Natural killer cell treated with Interleukin-12 subunit alpha and Interleukin-12 subunit beta and Interleukin-15 and Interleukin-18, amount 100 ng/mL, for 72 hours (primary cell): ENCODE data around the gene EMP3. TPM values are rescaled to one million over a fixed set of nuclear protein-coding genes. Genes with fewer than 3 reads are reported as not detected.

Experiments used
- ATAC-seq, 2 donors: fragments of 150-1000 bp; cut with Tn5 transposase in 1 of 2; sonication (Bioruptor Pico), chemical (Tn5 transposase) in 1 of 2; 2 replicates each; pipeline ENCODE4 v1.10.0; 2021
- DNase-seq: peaks from one replicate; pipeline ENCODE4 v3.0.0; 2022; ENCODE audit warnings: low spot score
- H3K27ac Mint-ChIP-seq, 2 donors: 1 replicate in 1 of 2; 2 replicates in 1 of 2; pipeline ENCODE4 v1.8.0; 2022; ENCODE audit warnings: mixed read lengths in 2 of 2, mild to moderate bottlenecking in 1 of 2, moderate library complexity in 1 of 2
- H3K27me3 Mint-ChIP-seq, 2 donors: 1 replicate in 1 of 2; 2 replicates in 1 of 2; pipeline ENCODE4 v1.8.0; 2022; ENCODE audit warnings: mixed read lengths in 2 of 2
- H3K36me3 Mint-ChIP-seq: one replicate; pipeline ENCODE4 v1.8.0; 2022; ENCODE audit warnings: mixed read lengths
- H3K4me1 Mint-ChIP-seq, 2 donors: 1 replicate in 1 of 2; 2 replicates in 1 of 2; pipeline ENCODE4 v1.8.0; 2022; ENCODE audit warnings: low read depth in 2 of 2, mixed read lengths in 2 of 2, mild to moderate bottlenecking in 1 of 2
- H3K4me3 Mint-ChIP-seq: one replicate; pipeline ENCODE4 v1.8.0; 2022; ENCODE audit warnings: mixed read lengths
- H3K9me3 Mint-ChIP-seq: 2 replicates; pipeline ENCODE4 v1.8.0; 2022; ENCODE audit warnings: mixed read lengths
- total RNA-seq, 2 donors: library from RNA; stranded (reverse); gene quantifications; one replicate each; pipeline ENCODE4 v1.2.3, GENCODE V29; 2022

EMP3 gene
- total RNA-seq, 2 donors from 2014 or later = 99.4 to 157 TPM

DNA sequence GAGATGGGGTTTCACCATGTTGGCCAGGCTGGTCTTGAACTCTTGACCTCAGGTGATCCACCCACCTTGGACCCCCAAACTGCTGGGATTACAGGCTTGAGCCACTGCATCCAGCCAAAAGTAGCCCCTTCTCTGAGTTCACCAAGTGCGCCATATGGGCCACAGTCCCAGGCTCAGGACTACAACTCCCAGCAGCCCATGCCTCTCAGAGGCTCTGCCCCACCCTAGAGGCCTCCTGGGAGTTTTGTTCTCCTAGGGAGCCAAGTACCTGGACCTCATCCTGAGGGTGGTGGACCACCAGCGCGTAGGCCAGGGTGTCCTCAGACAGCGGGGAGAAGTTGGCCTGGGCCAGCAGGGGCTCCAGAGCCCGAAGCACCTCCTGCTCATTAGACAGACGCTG is 19.5 kb downstream of the EMP3 start:
- Mint-ChIP-seq H3K4me1 (peaks cover 0 to 4% of the 10 kb centered on the region in 2 donors), H3K27me3 (no peaks in the 10 kb centered on the region), H3K9me3 (no peaks in the 10 kb centered on the region), H3K27ac (no peak overlapping the region), H3K36me3 (no peaks in the 10 kb centered on the region), H3K4me3 (no peak overlapping the region)
- no peak for DNase-seq
- peak in 1 of 2 donors; percentile 46 for ATAC-seq

DNA sequence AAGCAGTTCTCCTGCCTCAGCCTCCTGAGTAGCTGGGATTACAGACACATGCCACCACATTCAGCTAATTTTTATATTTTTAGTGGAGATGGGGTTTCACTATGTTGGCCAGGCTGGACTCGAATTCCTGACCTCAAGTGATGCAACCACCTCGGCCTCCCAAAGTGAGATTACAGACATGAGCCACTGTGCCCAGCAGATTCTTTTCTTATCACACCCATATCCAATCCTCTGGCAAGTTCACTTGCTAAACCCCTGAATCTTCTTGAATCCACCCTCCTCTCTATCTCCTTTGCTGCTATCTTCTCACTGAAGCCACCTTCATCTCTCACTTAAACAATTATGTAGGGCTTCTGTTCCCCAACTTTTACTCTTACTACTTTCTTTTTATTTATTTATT is 20.8 kb downstream of the EMP3 start:
- ATAC-seq (no peak), DNase-seq (no peak)
- H3K4me1 Mint-ChIP-seq = peaks cover 2 to 7% of the 10 kb centered on the region in 2 donors
- H3K27ac Mint-ChIP-seq = peak overlapping the region in 1 of 2 donors; percentile 20
- no peaks in the 10 kb centered on the region for H3K27me3 Mint-ChIP-seq
- H3K9me3 Mint-ChIP-seq = no peaks in the 10 kb centered on the region
- no peak overlapping the region for H3K4me3 Mint-ChIP-seq
- no peaks in the 10 kb centered on the region for H3K36me3 Mint-ChIP-seq

DNA sequence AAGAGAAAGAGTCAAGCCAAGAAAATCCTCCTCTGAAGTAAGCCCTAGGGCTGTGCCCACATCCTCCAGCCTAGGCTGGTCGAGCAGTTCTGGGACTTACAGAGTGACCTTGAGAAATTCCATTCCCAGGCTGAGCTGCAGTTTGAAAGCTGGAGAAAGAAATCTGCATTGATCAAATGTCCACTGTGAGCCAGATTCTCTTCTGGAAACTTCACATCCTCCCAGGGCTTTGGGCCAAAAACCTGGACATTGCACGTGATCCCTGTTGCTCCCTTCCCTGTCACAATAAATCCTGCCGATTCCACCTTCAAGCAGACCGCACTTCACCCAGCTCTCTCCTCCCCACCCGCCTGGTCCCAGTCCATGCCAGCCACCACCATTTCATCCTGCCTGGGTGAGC is 22.7 kb downstream of the EMP3 start:
- no peak for ATAC-seq
- H3K27me3 Mint-ChIP-seq = no peaks in the 10 kb centered on the region

DNA sequence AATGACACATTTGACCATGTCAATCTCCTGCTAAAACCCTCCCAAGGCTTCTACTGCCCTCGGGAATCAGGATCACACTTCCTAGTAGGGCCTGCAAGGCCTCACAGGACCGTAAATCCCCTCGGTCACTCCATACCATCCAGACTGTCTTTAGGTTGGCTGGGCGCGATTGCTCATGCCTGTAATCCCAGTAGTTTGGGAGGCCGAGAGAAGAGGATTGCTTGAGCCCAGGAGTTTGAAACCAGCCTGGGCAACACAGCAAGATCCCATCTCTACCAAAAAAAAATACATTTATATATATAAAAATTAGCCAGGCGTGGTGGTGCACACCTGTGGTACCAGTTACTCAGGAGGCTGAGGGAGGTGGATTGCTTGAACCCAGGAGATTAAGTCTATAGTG is 23.4 kb downstream of the EMP3 start:
- Mint-ChIP-seq H3K4me3 (no peak overlapping the region), H3K9me3 (no peaks in the 10 kb centered on the region), H3K4me1 (peaks cover 7 to 11% of the 10 kb centered on the region in 2 donors), H3K36me3 (no peaks in the 10 kb centered on the region), H3K27me3 (no peaks in the 10 kb centered on the region), H3K27ac (no peak overlapping the region)
- ATAC-seq (no peak), DNase-seq (no peak)

More for the DNA sequence above, 22.7 kb downstream of the EMP3 start:
- Mint-ChIP-seq H3K27ac (no peak overlapping the region), H3K4me3 (no peak overlapping the region), H3K36me3 (no peaks in the 10 kb centered on the region), H3K9me3 (no peaks in the 10 kb centered on the region), H3K4me1 (peaks cover 7 to 11% of the 10 kb centered on the region in 2 donors)
- DNase-seq = no peak

DNA sequence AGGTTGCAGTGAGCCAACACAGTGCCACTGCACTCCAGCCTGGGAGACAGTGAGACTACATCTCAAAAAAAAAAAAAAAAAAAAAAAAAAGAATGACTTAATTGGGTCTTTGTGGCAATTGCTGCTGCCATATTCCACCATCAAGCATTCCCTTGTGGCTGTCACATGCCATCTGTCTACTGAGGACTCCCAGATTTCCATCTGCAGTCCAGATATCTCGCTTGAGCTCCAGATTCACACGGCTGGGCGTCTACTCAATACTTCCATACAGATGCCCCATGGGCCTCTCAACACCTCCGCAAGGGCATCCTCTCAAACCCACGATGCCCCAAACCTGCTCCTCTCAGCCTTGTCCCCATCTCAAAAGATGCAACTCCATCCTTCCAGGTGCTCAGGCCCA is 25.5 kb downstream of the EMP3 start:
- Mint-ChIP-seq H3K4me3 (no peak overlapping the region), H3K9me3 (no peaks in the 10 kb centered on the region), H3K27me3 (no peaks in the 10 kb centered on the region), H3K27ac (no peak overlapping the region), H3K36me3 (no peaks in the 10 kb centered on the region), H3K4me1 (peaks cover 7 to 11% of the 10 kb centered on the region in 2 donors)
- DNase-seq (no peak), ATAC-seq (no peak)

DNA sequence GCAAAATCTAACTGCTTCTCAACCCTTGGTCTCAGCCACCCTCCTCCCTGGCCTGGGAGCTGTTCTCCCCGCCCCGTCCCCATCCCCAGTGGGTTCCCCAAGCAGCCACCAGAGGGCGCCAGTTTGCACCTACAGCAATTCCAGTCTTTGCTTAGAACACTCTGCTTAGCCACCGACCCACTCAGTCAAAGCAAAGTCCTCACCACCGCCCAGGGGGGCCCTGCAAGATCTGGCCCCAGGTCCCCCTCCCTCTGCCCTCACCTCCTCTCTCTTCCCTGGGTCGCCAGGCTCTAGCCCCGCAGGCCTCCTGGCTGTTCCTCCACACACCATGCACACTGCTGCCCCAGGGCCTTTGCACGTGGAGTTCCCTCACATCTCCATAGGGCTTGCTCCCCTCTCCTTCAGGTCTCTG is 26.0 kb downstream of the EMP3 start:
- Mint-ChIP-seq H3K4me1 (peaks cover 7 to 11% of the 10 kb centered on the region in 2 donors), H3K36me3 (no peaks in the 10 kb centered on the region), H3K9me3 (no peaks in the 10 kb centered on the region), H3K4me3 (no peak overlapping the region), H3K27me3 (no peaks in the 10 kb centered on the region), H3K27ac (no peak overlapping the region)
- peak; percentile 81 to 88 for ATAC-seq
- peak; percentile 84 for DNase-seq

DNA sequence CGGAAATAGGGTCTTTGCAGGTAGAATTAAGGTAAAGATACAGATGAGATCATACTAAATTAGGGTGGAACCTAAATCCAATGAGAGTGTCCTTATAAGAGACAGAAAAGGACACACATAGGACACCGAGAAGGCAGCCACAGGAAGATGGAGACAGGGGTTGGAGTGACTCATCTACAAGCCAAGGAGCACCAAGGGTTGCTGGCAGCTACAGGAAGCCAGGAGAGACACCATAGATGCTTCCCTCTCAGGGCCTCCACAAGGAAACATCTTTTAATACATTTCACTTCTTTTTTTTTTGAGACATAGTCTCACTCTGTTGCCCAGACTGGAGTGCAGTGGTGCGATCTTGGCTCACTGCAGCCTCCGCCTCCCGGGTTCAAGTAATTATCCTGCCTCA is 28.3 kb downstream of the EMP3 start:
- no peak overlapping the region for H3K4me3 Mint-ChIP-seq
- no peaks in the 10 kb centered on the region for H3K27me3 Mint-ChIP-seq
- H3K9me3 Mint-ChIP-seq = no peaks in the 10 kb centered on the region
- no peak for DNase-seq
- ATAC-seq = no peak
- H3K27ac Mint-ChIP-seq = no peak overlapping the region
- peaks cover 7% of the 10 kb centered on the region in 2 donors for H3K4me1 Mint-ChIP-seq
- H3K36me3 Mint-ChIP-seq = no peaks in the 10 kb centered on the region

DNA sequence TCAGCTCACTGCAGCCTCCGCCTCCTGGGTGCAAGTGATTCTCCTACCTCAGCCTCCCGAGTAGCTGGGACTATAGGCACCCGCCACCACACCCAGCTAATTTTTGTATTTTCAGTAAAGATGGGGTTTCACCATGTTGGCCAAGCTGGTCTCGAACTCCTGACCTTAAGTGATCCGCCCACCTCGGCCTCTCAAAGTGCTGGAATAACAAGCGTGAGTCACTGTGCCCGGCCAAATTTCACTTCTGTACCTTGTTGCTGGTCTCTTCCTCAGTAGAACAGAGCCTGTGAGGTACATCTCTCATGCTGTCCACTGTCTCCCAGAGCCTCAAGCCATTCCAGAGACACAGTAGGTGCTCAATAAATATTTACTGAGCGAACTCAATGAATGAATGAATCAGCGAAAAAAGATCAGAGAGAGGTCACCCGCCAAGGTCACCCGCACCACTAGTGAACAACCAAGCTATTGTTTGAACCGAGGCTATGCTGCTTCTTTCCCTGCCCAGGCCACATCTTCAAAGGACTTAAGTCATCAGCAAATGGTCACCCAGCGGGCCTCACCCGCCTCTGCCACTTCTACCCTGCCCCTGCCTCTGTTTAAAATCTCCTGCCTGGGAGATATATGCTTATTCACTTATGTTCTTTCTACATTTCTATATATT is 29.1 kb downstream of the EMP3 start:
- DNase-seq (no peak), ATAC-seq (no peak)
- H3K36me3 Mint-ChIP-seq = no peaks in the 10 kb centered on the region
- no peak overlapping the region for H3K4me3 Mint-ChIP-seq
- no peaks in the 10 kb centered on the region for H3K27me3 Mint-ChIP-seq
- H3K9me3 Mint-ChIP-seq = no peaks in the 10 kb centered on the region
- no peak overlapping the region for H3K27ac Mint-ChIP-seq
- peaks cover 7% of the 10 kb centered on the region in 2 donors for H3K4me1 Mint-ChIP-seq

DNA sequence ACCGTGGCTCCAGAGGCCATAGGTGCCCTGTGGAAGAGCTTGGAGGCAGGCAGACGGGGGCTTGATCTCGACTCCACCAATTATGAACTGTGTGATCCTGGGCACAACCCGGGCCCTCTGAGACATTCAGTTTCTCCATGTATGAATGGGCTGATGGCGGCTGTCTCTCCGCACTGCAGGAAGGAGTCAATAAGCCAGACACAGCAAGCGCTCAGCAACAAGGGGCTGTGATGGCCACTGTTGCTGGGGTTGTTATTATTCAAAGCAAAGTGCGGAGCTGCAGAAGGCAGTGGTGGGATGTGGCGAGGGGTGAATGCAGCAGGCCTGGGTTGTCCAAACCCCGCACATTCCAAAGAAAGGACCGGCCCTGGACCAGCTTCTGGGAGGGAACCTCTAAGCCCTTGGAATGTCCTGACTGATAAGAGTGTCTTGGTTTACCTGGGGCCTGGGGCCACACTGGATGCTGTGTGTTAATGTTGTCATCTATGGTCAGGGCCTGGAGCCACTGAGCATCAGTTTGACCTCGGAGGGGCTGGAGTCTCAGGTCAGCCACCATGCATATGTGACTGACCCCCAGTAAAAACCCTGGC is 30.1 kb downstream of the EMP3 start:
- Mint-ChIP-seq H3K27me3 (no peaks in the 10 kb centered on the region), H3K4me1 (peaks cover 7% of the 10 kb centered on the region in 2 donors), H3K36me3 (no peaks in the 10 kb centered on the region), H3K4me3 (no peak overlapping the region), H3K27ac (no peak overlapping the region), H3K9me3 (no peaks in the 10 kb centered on the region)
- DNase-seq (no peak), ATAC-seq (peak in 1 of 2 donors; percentile 16)

DNA sequence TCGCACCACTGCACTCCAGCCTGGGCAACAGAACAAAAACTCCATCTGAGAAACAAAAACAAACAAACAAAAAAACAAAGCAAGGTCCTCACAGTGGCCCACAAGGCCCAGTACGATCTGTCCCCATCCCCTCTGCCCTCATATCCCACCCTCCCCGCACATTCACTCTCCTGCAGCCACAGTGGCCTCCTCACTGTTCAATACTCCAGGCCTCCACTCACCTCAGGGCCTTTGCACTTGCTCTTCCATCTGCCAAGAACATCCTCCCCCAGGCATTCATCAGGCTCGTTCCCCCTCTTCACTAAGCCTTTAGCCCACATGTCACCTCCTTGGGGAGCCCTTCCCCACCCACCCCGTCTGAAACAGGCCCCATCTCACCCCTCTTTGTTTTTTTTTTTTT is 33.8 kb downstream of the EMP3 start:
- peaks cover 10 to 11% of the 10 kb centered on the region in 2 donors for H3K4me1 Mint-ChIP-seq
- ATAC-seq = no peak
- no peak overlapping the region for H3K27ac Mint-ChIP-seq
- H3K9me3 Mint-ChIP-seq = no peaks in the 10 kb centered on the region
- no peaks in the 10 kb centered on the region for H3K36me3 Mint-ChIP-seq
- no peak for DNase-seq
- no peak overlapping the region for H3K4me3 Mint-ChIP-seq
- no peaks in the 10 kb centered on the region for H3K27me3 Mint-ChIP-seq

DNA sequence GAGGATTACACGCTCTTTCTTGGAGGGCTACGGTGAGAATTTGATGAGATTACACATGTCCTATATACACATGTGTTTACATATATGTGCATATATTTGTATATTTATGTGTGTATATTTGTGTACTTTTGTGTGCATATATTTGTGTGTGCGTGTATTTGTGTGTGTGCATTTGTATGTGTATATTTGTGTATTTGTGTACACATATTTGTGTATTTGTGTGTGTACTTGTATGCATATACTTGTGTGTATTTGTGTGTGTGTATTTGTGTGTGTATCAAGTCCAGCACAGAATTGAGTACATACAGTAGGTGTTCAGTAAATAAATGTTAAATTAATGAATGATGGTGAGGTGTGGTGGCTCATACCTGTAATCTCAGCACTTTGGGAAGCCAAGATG is 36.6 kb downstream of the EMP3 start:
- no peaks in the 10 kb centered on the region for H3K36me3 Mint-ChIP-seq
- no peaks in the 10 kb centered on the region for H3K9me3 Mint-ChIP-seq
- H3K27me3 Mint-ChIP-seq = no peaks in the 10 kb centered on the region
- no peak for ATAC-seq
- H3K4me1 Mint-ChIP-seq = peaks cover 11 to 16% of the 10 kb centered on the region in 2 donors
- no peak overlapping the region for H3K27ac Mint-ChIP-seq
- H3K4me3 Mint-ChIP-seq = peak overlapping the region; percentile 15
- no peak for DNase-seq

DNA sequence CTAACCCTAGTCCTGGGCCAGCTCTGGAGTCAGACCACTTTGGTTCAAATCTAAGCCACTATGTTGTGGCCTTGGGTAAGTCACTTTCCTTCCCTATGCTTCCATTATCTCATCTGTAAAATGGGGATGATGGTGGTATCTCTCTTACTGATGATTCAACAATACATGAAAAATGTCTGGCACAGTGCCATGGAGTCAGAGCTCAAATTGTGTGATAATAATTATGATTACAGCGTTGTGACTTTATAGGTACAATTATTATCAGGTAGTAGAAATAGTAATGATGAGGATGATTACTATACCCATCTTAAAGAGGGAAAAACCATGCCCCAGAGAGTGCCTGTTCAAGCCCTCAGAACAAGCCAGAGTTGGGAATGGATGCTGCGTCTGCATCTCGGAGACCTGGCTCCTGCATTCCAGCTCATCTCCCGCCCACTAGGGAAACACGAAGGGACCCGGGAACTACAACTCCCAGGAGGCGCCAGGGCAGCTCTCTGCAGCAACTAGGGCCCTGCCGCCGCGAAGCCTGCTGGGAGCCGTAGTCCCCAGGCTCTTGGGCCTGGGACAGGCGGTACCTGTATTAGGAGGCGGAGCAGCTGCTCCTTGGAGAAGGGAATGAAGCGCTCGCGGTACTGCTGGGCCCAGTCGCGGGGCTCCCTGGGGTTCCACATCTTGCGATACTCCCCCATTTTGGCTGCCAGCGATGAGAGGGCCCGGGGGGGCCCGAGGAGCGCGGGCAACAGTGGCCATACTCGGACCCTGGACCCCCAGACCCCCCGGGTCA is 37.6 kb downstream of the EMP3 start:
- DNase-seq (peak; percentile 93), ATAC-seq (peak; percentile 80 to 84)
- H3K27me3 Mint-ChIP-seq = no peaks in the 10 kb centered on the region
- peak overlapping the region; percentile 89 for H3K4me3 Mint-ChIP-seq
- no peaks in the 10 kb centered on the region for H3K9me3 Mint-ChIP-seq
- H3K36me3 Mint-ChIP-seq = no peaks in the 10 kb centered on the region
- peak overlapping the region; percentile 93 to 97 for H3K27ac Mint-ChIP-seq
- peaks cover 11 to 16% of the 10 kb centered on the region in 2 donors for H3K4me1 Mint-ChIP-seq

DNA sequence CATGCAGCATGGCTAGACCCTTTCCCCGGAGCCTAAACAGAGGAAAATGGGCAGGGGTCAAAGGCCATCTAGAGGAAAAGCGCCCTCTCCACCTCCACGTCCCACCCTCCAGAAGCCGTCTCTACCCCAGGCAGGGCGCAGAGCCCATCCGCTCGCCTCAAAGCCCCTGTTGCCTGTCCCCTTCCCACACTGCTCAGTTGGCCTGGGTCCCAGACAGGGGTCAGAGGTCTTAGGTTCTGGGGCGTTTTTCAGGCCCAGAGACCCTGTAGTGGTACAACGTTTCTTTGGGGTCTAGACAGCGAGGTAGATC is 38.1 kb downstream of the EMP3 start:
- no peaks in the 10 kb centered on the region for H3K27me3 Mint-ChIP-seq
- DNase-seq (no peak), ATAC-seq (peak; percentile 11 to 19)
- H3K36me3 Mint-ChIP-seq = no peaks in the 10 kb centered on the region
- H3K4me1 Mint-ChIP-seq = peaks cover 11 to 16% of the 10 kb centered on the region in 2 donors
- peak overlapping the region; percentile 89 for H3K4me3 Mint-ChIP-seq
- peak overlapping the region; percentile 93 to 97 for H3K27ac Mint-ChIP-seq
- no peaks in the 10 kb centered on the region for H3K9me3 Mint-ChIP-seq
